Keratinocyte (primary cell): ENCODE data around the gene METTL27.

Source experiments
- EZH2 ChIP-seq: IDR thresholded peaks from one replicate; pipeline ENCODE4 v1.6.1; 2012; ENCODE audit warnings: inconsistent platforms, mild to moderate bottlenecking, low read length, moderate library complexity
- TF ChIP-seq, protein P1 (sequence below), 3 experiments: IDR thresholded peaks in 1 of 3; conservative IDR thresholded peaks in 1 of 3; optimal IDR thresholded peaks in 1 of 3; 2 replicates in 2 of 3; 3 replicates in 1 of 3; pipeline versions ENCODE3 to v1.5.1; 2011; ENCODE audit warnings: low read length in 3 of 3, mild to moderate bottlenecking in 3 of 3, moderate library complexity in 2 of 3, control low read depth in 1 of 3, inconsistent platforms in 1 of 3; ENCODE audit not compliant: insufficient read depth in 2 of 3; ENCODE audit errors: extremely low read depth in 1 of 3

- TF ChIP-seq, protein P1, sequence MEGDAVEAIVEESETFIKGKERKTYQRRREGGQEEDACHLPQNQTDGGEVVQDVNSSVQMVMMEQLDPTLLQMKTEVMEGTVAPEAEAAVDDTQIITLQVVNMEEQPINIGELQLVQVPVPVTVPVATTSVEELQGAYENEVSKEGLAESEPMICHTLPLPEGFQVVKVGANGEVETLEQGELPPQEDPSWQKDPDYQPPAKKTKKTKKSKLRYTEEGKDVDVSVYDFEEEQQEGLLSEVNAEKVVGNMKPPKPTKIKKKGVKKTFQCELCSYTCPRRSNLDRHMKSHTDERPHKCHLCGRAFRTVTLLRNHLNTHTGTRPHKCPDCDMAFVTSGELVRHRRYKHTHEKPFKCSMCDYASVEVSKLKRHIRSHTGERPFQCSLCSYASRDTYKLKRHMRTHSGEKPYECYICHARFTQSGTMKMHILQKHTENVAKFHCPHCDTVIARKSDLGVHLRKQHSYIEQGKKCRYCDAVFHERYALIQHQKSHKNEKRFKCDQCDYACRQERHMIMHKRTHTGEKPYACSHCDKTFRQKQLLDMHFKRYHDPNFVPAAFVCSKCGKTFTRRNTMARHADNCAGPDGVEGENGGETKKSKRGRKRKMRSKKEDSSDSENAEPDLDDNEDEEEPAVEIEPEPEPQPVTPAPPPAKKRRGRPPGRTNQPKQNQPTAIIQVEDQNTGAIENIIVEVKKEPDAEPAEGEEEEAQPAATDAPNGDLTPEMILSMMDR (optimal IDR thresholded peaks at IDR 0.05 in 1 of 3, IDR thresholded peaks at IDR 0.05 in 1 of 3, conservative IDR thresholded peaks at IDR 0.05 in 1 of 3; ENCODE audit: extremely low read depth in 1 of 3, insufficient read depth in 2 of 3, low read length in 3 of 3), result no peak
- no peak for TF ChIP-seq EZH2
These were observed 22.8 kb upstream of the METTL27 start for GRCh38 chr7:73864981-73865711.
